ENCODE results near the gene NOTCH4.

The NOTCH4 gene

DNA sequence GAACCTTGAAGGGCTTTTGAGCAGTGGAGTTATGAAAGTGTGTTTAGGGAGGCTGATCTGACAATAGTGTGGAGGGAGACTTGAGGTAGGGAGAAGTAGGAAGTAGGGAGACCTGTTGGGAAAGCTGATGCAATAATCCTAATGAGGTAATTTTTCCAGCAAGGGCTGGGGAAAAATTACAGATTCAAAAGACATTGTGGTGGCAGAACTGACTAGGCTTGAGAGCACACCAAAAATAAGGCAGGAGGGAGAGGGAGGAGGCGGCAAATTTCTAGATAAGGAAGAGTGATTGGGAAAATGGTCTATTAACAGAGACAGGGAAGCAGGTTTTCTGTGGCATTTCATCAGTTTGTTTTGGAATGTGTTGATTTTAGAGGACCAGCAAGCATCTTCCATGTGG lies 77.6 kb downstream of the NOTCH4 start:
- TF ChIP-seq RAD21 (IDR thresholded peaks at IDR 0.05; ENCODE audit: low read depth) = no peak
- no peak for TF ChIP-seq ZBTB7A (IDR thresholded peaks at IDR 0.05; ENCODE audit: low read depth)
- TF ChIP-seq, protein P1, sequence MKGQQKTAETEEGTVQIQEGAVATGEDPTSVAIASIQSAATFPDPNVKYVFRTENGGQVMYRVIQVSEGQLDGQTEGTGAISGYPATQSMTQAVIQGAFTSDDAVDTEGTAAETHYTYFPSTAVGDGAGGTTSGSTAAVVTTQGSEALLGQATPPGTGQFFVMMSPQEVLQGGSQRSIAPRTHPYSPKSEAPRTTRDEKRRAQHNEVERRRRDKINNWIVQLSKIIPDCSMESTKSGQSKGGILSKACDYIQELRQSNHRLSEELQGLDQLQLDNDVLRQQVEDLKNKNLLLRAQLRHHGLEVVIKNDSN (IDR thresholded peaks at IDR 0.05) = no peak
- TF ChIP-seq, protein P2, sequence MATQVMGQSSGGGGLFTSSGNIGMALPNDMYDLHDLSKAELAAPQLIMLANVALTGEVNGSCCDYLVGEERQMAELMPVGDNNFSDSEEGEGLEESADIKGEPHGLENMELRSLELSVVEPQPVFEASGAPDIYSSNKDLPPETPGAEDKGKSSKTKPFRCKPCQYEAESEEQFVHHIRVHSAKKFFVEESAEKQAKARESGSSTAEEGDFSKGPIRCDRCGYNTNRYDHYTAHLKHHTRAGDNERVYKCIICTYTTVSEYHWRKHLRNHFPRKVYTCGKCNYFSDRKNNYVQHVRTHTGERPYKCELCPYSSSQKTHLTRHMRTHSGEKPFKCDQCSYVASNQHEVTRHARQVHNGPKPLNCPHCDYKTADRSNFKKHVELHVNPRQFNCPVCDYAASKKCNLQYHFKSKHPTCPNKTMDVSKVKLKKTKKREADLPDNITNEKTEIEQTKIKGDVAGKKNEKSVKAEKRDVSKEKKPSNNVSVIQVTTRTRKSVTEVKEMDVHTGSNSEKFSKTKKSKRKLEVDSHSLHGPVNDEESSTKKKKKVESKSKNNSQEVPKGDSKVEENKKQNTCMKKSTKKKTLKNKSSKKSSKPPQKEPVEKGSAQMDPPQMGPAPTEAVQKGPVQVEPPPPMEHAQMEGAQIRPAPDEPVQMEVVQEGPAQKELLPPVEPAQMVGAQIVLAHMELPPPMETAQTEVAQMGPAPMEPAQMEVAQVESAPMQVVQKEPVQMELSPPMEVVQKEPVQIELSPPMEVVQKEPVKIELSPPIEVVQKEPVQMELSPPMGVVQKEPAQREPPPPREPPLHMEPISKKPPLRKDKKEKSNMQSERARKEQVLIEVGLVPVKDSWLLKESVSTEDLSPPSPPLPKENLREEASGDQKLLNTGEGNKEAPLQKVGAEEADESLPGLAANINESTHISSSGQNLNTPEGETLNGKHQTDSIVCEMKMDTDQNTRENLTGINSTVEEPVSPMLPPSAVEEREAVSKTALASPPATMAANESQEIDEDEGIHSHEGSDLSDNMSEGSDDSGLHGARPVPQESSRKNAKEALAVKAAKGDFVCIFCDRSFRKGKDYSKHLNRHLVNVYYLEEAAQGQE (IDR thresholded peaks at IDR 0.05; ENCODE audit: low read depth) = no peak
- TF ChIP-seq TEAD4 (IDR thresholded peaks at IDR 0.05) = no peak
- no peak for TF ChIP-seq YY1 (IDR thresholded peaks at IDR 0.05; ENCODE audit: low read depth)
- no peak for TF ChIP-seq CREB1 (IDR thresholded peaks at IDR 0.05; ENCODE audit: low read depth)
- no peak for TF ChIP-seq TAF1 (IDR thresholded peaks at IDR 0.05; ENCODE audit: low read depth)
- TF ChIP-seq FOXM1 (IDR thresholded peaks at IDR 0.05; ENCODE audit: borderline replicate concordance, low read depth) = no peak
- TF ChIP-seq, protein P3, sequence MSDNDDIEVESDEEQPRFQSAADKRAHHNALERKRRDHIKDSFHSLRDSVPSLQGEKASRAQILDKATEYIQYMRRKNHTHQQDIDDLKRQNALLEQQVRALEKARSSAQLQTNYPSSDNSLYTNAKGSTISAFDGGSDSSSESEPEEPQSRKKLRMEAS (IDR thresholded peaks at IDR 0.05) = no peak
- no peak for TF ChIP-seq NFIC (IDR thresholded peaks at IDR 0.05)
- TF ChIP-seq EGR1 (IDR thresholded peaks at IDR 0.05) = no peak
- TF ChIP-seq CEBPB (IDR thresholded peaks at IDR 0.05) = no peak
- no peak for TF ChIP-seq EP300 (IDR thresholded peaks at IDR 0.05; ENCODE audit: borderline replicate concordance)
- no peak for TF ChIP-seq TCF12 (IDR thresholded peaks at IDR 0.05; ENCODE audit: low read depth)
